Neutrophil (primary cell): ENCODE data around the gene SLFN13.

Experiments
- H3K27ac ChIP-seq: fragments of 200-600 bp; sonication (generic); 2 replicates; pipeline ENCODE4 v1.5.1; 2016; ENCODE audit warnings: mild to moderate bottlenecking, moderate library complexity
- H3K27me3 ChIP-seq: fragments of 200-600 bp; sonication (generic); 2 replicates; pipeline ENCODE4 v1.6.0; 2016; ENCODE audit warnings: mild to moderate bottlenecking
- H3K36me3 ChIP-seq: fragments of 200-600 bp; sonication (generic); 2 replicates; pipeline ENCODE4 v1.5.1; 2017
- H3K4me1 ChIP-seq, 2 experiments: fragments of 200-600 bp in 1 of 2; sonication (generic) in 1 of 2; 1 replicate in 1 of 2; 2 replicates in 1 of 2; pipeline versions ENCODE4 v1.5.1 to v1.6.1; 2013 to 2016; ENCODE audit warnings: low read depth in 1 of 2, low read length in 1 of 2, mild to moderate bottlenecking in 1 of 2, moderate library complexity in 1 of 2; ENCODE audit not compliant: control insufficient read depth in 1 of 2, insufficient read depth in 1 of 2
- H3K4me3 ChIP-seq, 2 experiments: fragments of 200-600 bp in 1 of 2; sonication (generic) in 1 of 2; 1 replicate in 1 of 2; 2 replicates in 1 of 2; pipeline ENCODE4 v1.5.1; 2013 to 2016; ENCODE audit warnings: low read depth in 1 of 2, low read length in 1 of 2, mild to moderate bottlenecking in 1 of 2, moderate library complexity in 1 of 2
- H3K9me3 ChIP-seq: fragments of 200-600 bp; sonication (generic); 2 replicates; pipeline ENCODE4 v1.5.1; 2016
- CTCF ChIP-seq: fragments of 200-600 bp; sonication (generic); IDR thresholded peaks from 2 replicates; pipeline ENCODE4 v1.5.1; 2016; ENCODE audit warnings: antibody characterized with exemption

Gene SLFN13

GRCh38 chr17:35488991-35489390 lies 40.4 kb upstream of the SLFN13 start:
- Histone ChIP-seq H3K27ac (no peak overlapping the region), H3K27me3 (peaks cover 76% of the 10 kb centered on the region), H3K4me3 (no peak overlapping the region), H3K9me3 (peaks cover 3% of the 10 kb centered on the region), H3K4me1 (peaks cover 19 to 30% of the 10 kb centered on the region in 2 experiments), H3K36me3 (no peaks in the 10 kb centered on the region)
- no peak for TF ChIP-seq CTCF

- Histone ChIP-seq H3K9me3 (peaks cover 3% of the 10 kb centered on the region), H3K4me3 (peak overlapping the region; percentile 79 to 82), H3K27ac (peak overlapping the region; percentile 85), H3K27me3 (peaks cover 63% of the 10 kb centered on the region), H3K4me1 (peaks cover 19 to 30% of the 10 kb centered on the region in 2 experiments), H3K36me3 (no peaks in the 10 kb centered on the region)
- no peak for TF ChIP-seq CTCF
These were observed 38.6 kb upstream of the SLFN13 start for GRCh38 chr17:35486920-35487732.

GRCh38 chr17:35479271-35479670 lies 30.7 kb upstream of the SLFN13 start:
- peaks cover 63% of the 10 kb centered on the region for H3K27me3 ChIP-seq
- no peak overlapping the region for H3K27ac ChIP-seq
- H3K4me1 ChIP-seq, result no peaks in the 10 kb centered on the region
- H3K9me3 ChIP-seq, result no peaks in the 10 kb centered on the region
- no peak for TF ChIP-seq CTCF
- no peaks in the 10 kb centered on the region for H3K36me3 ChIP-seq
- no peak overlapping the region for H3K4me3 ChIP-seq

GRCh38 chr17:35477248-35477647 lies 28.7 kb upstream of the SLFN13 start:
- TF ChIP-seq CTCF, result no peak
- Histone ChIP-seq H3K27ac (no peak overlapping the region), H3K27me3 (peaks cover 57% of the 10 kb centered on the region), H3K36me3 (no peaks in the 10 kb centered on the region), H3K4me1 (no peaks in the 10 kb centered on the region), H3K4me3 (no peak overlapping the region), H3K9me3 (no peaks in the 10 kb centered on the region)

GRCh38 chr17:35476283-35476820 lies 27.8 kb upstream of the SLFN13 start:
- no peak overlapping the region for H3K4me3 ChIP-seq
- H3K27me3 ChIP-seq, result peaks cover 52% of the 10 kb centered on the region
- TF ChIP-seq CTCF, result no peak
- H3K27ac ChIP-seq, result no peak overlapping the region
- H3K36me3 ChIP-seq, result no peaks in the 10 kb centered on the region
- H3K9me3 ChIP-seq, result no peaks in the 10 kb centered on the region
- H3K4me1 ChIP-seq, result no peaks in the 10 kb centered on the region
